Gastroesophageal sphincter (tissue), 3 donors: ENCODE data around the gene AFF2.

ENCODE experiments used
- CTCF ChIP-seq, 4 experiments: fragments of 200-600 bp in 2 of 4; fragments of 450-650 bp in 2 of 4; sonication (generic) in 1 of 4; IDR thresholded peaks; one replicate each; pipeline ENCODE4 v1.5.1; 2017 to 2019; ENCODE audit warnings: antibody characterized with exemption in 4 of 4, mild to moderate bottlenecking in 2 of 4, moderate library complexity in 2 of 4
- EP300 ChIP-seq: sonication (generic); formaldehyde crosslinking; IDR thresholded peaks from one replicate; pipeline ENCODE4 v1.6.1; 2017; ENCODE audit warnings: antibody characterized with exemption, mild to moderate bottlenecking
- POLR2A ChIP-seq, 2 donors: fragments of 450-650 bp; IDR thresholded peaks; one replicate each; pipeline ENCODE4 v1.6.1; 2017; ENCODE audit warnings: antibody characterized with exemption in 2 of 2, mild to moderate bottlenecking in 2 of 2, moderate library complexity in 1 of 2
- POLR2AphosphoS5 ChIP-seq: sonication (generic); formaldehyde crosslinking; IDR thresholded peaks from one replicate; pipeline ENCODE4 v1.6.1; 2017; ENCODE audit warnings: antibody characterized with exemption

GRCh38 chrX:148540114-148540513, 39.7 kb downstream of the AFF2 start:
- TF ChIP-seq CTCF (IDR thresholded peaks at IDR 0.05) = no peak
- no peak for TF ChIP-seq POLR2AphosphoS5
- TF ChIP-seq POLR2A (IDR thresholded peaks at IDR 0.05) = no peak
- no peak for TF ChIP-seq EP300
